K562 (cell line): ENCODE results near the gene ACAP2. TPM values are rescaled to one million over a fixed set of nuclear protein-coding genes. Genes with fewer than 3 reads are reported as not detected.
A peak's percentile ranks its signal among the peaks of the same experiment; 100 is the strongest.

ENCODE experiments used
- CAMTA2 ChIP-seq: fragments of 250-450 bp; sonication (Bioruptor Pico); conservative IDR thresholded peaks from 2 replicates; pipeline ENCODE4 v1.5.1; 2022
- CC2D1A ChIP-seq: fragments of 450-650 bp; IDR thresholded peaks from 2 replicates; pipeline ENCODE4 v1.6.1; 2017; ENCODE audit warnings: mild to moderate bottlenecking
- CREM ChIP-seq: IDR thresholded peaks from 2 replicates; pipeline ENCODE4 v1.6.1; 2014; ENCODE audit warnings: antibody characterized with exemption, low read depth
- CTBP1 ChIP-seq: fragments of 450-650 bp; IDR thresholded peaks from 2 replicates; pipeline ENCODE4 v1.6.1; 2016; ENCODE audit warnings: borderline replicate concordance
- ETV5 ChIP-seq: sonication (generic); formaldehyde crosslinking; IDR thresholded peaks from 2 replicates; pipeline ENCODE4 v1.4.0; 2020; ENCODE audit warnings: low read depth, mild to moderate bottlenecking, missing genetic modification reagents
- EZH2 ChIP-seq: IDR thresholded peaks from 2 replicates; pipeline ENCODE4 v1.6.1; 2012; ENCODE audit warnings: low read depth, mild to moderate bottlenecking, inconsistent platforms, low read length, borderline replicate concordance
- GABPB1 ChIP-seq: sonication (generic); formaldehyde crosslinking; IDR thresholded peaks from 2 replicates; pipeline ENCODE4 v1.8.0; 2022; ENCODE audit warnings: mild to moderate bottlenecking, missing genetic modification reagents
- HMG20A ChIP-seq: fragments of 450-650 bp; formaldehyde crosslinking; conservative IDR thresholded peaks from 2 replicates; pipeline ENCODE4 v1.4.0; 2020; ENCODE audit warnings: mild to moderate bottlenecking, mixed read lengths
- KLF10 ChIP-seq: fragments of 250-450 bp; sonication (Bioruptor Pico); IDR thresholded peaks from 2 replicates; pipeline ENCODE4 v1.6.1; 2021; ENCODE audit warnings: matching md5 sums
- NEUROD1 ChIP-seq: fragments of 150-350 bp; IDR thresholded peaks from 2 replicates; pipeline ENCODE4 v1.6.1; 2014; ENCODE audit warnings: borderline replicate concordance, low read length, low read depth; ENCODE audit not compliant: partially characterized antibody
- NR2C2 ChIP-seq, 2 experiments: fragments of 200-800 bp in 1 of 2; sonication (Bioruptor generic) in 1 of 2; sonication (generic) in 1 of 2; formaldehyde crosslinking in 1 of 2; IDR thresholded peaks; 2 replicates each; pipeline versions ENCODE4 v1.6.1 to v1.8.0; 2016 to 2022; ENCODE audit warnings: mild to moderate bottlenecking in 1 of 2, missing compliant biosample characterization in 1 of 2, missing genetic modification characterization in 1 of 2, missing genetic modification reagents in 1 of 2
- POLR3A ChIP-seq: IDR thresholded peaks from 2 replicates; pipeline ENCODE4 v1.6.1; 2011; ENCODE audit warnings: borderline replicate concordance, mild to moderate bottlenecking, moderate library complexity; ENCODE audit not compliant: insufficient read length, insufficient read depth; ENCODE audit errors: extremely low read depth
- PPARD ChIP-seq: fragments of 250-450 bp; sonication (Bioruptor Pico); IDR thresholded peaks from 2 replicates; pipeline ENCODE4 v1.8.0; 2022; ENCODE audit warnings: inconsistent platforms, mild to moderate bottlenecking, moderate library complexity
- RBFOX2 ChIP-seq: fragments of 200-400 bp; formaldehyde crosslinking; IDR thresholded peaks from 2 replicates; pipeline ENCODE4 v1.6.1; 2017; ENCODE audit warnings: low read depth, mild to moderate bottlenecking, low read length, moderate library complexity
- SP1 ChIP-seq: sonication (generic); formaldehyde crosslinking; IDR thresholded peaks from 2 replicates; pipeline ENCODE4 v1.8.1; 2022; ENCODE audit warnings: mild to moderate bottlenecking, missing genetic modification reagents
- SRSF7 ChIP-seq: fragments of 200-400 bp; formaldehyde crosslinking; optimal IDR thresholded peaks from 2 replicates; pipeline ENCODE3; 2017; ENCODE audit warnings: mild to moderate bottlenecking, low read depth, low read length
- STAG1 ChIP-seq: sonication (generic); formaldehyde crosslinking; IDR thresholded peaks from 2 replicates; pipeline ENCODE4 v1.5.0; 2020; ENCODE audit warnings: missing genetic modification reagents, borderline replicate concordance
- TFAM ChIP-seq: fragments of 250-450 bp; sonication (Bioruptor Pico); conservative IDR thresholded peaks from 2 replicates; pipeline ENCODE4 v1.5.0; 2021; ENCODE audit warnings: mild to moderate bottlenecking, moderate library complexity
- ZNF134 ChIP-seq: fragments of 250-450 bp; sonication (Bioruptor Pico); conservative IDR thresholded peaks from 2 replicates; pipeline ENCODE4 v1.4.0; 2020
- polyA plus RNA-seq, 8 experiments: library from polyadenylated mRNA; depleted of rRNA in 4 of 8; stranded (reverse) in 5 of 8; unstranded in 3 of 8; fragments of >200 nt; fragmentation: Nextera tagmentation in 2 of 8; fragmentation: Illumina TruSeq in 1 of 8; extraction: Ambion mirVana in 2 of 8; extraction: Trizol in 1 of 8; gene quantifications; 2 replicates each; pipeline versions ENCODE4 v1.2.1 to v1.2.3, GENCODE V29; 2011 to 2014; ENCODE audit warnings: inconsistent platforms in 1 of 8, missing spikeins in 1 of 8
- total RNA-seq, 7 experiments: library from RNA; depleted of rRNA in 6 of 7; stranded (reverse); fragments of >200 nt in 6 of 7; fragmentation: Illumina TruSeq in 2 of 7; extraction: Trizol in 2 of 7; gene quantifications; 2 replicates each; pipeline versions ENCODE4 v1.2.1 to v1.2.3, GENCODE V29; 2011 to 2021; ENCODE audit warnings: low replicate concordance in 1 of 7
- TF ChIP-seq, protein P1 (sequence below), 2 experiments: IDR thresholded peaks; 2 replicates each; pipeline ENCODE4 v1.6.1; 2011; ENCODE audit warnings: borderline replicate concordance in 1 of 2, control low read depth in 1 of 2, low read depth in 1 of 2, low read length in 1 of 2, mild to moderate bottlenecking in 1 of 2, mixed read lengths in 1 of 2, moderate library complexity in 1 of 2; ENCODE audit not compliant: insufficient read depth in 1 of 2, insufficient read length in 1 of 2, poor library complexity in 1 of 2, severe bottlenecking in 1 of 2; ENCODE audit errors: extremely low read depth in 1 of 2
- TF ChIP-seq, protein P2 (sequence below): fragments of 250-450 bp; sonication (Bioruptor Pico); IDR thresholded peaks from 2 replicates; pipeline ENCODE4 v1.8.0; 2022; ENCODE audit warnings: moderate library complexity, mild to moderate bottlenecking, inconsistent platforms
- TF ChIP-seq, protein P3 (sequence below), 2 experiments: fragments of 450-650 bp in 1 of 2; IDR thresholded peaks; 2 replicates each; pipeline ENCODE4 v1.6.1; 2011 to 2017; ENCODE audit warnings: low read depth in 2 of 2, antibody characterized with exemption in 1 of 2, borderline replicate concordance in 1 of 2, low read length in 1 of 2, mild to moderate bottlenecking in 1 of 2, mixed read lengths in 1 of 2; ENCODE audit not compliant: control insufficient read depth in 1 of 2

Gene ACAP2
- total and polyA plus RNA-seq, 9 of the 15 experiments (the other 6 are each of a cell fraction or from before 2014, with no cell fraction given), result 10.6 to 52.7 (median 34.4) TPM

DNA sequence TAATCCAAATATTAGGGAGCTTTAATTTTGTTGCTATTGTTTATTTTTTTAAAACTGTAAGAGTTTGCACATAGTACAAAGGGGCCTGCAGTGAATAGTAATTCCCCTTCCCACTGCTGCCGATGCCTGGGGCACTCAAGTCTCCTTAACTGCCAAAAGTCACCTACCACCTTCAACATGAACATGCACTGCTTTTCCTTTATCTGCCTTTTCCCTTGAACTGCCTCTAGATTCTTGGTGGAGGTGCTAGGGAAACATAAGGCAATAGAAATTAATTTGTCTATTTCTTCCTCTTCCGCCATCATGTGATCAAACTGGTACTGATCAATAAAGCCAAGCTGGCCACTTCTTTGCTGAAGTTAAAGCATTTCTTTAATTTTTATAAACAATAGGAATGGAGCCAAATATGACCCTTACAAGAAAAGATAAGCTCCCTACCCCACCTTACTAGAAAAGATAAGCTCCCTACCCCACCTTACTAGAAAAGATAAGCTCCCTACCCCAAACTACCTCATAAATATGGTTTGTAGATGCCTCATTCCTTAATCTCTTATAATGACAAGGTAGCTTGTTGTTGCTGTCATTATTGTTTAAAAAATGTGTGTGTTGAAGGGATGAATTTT is 17.4 kb upstream of the ACAP2 start (continued):
- TF ChIP-seq NEUROD1, result no peak
- no peak for TF ChIP-seq EZH2
- no peak for TF ChIP-seq ZNF134 (CRISPR knock-in tag)
- no peak for TF ChIP-seq STAG1
- TF ChIP-seq, protein P1, sequence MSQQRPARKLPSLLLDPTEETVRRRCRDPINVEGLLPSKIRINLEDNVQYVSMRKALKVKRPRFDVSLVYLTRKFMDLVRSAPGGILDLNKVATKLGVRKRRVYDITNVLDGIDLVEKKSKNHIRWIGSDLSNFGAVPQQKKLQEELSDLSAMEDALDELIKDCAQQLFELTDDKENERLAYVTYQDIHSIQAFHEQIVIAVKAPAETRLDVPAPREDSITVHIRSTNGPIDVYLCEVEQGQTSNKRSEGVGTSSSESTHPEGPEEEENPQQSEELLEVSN (IDR thresholded peaks at IDR 0.05; ENCODE audit: borderline replicate concordance in 1 of 2, extremely low read depth in 1 of 2, insufficient read depth in 1 of 2, insufficient read length in 1 of 2, low read depth in 1 of 2, low read length in 1 of 2, poor library complexity in 1 of 2, severe bottlenecking in 1 of 2), result no peak
- no peak for TF ChIP-seq SRSF7
- no peak for TF ChIP-seq HMG20A (CRISPR knock-in tag)
- TF ChIP-seq NR2C2 (CRISPR knock-in tag; IDR thresholded peaks at IDR 0.05), result no peak
- TF ChIP-seq NR2C2 (tag; IDR thresholded peaks at IDR 0.05), result no peak
- no peak for TF ChIP-seq GABPB1 (CRISPR knock-in tag)
- TF ChIP-seq PPARD (CRISPR knock-in tag), result no peak
- peak; percentile 33; the same call in 1 of the 2 replicates for TF ChIP-seq CC2D1A
- no peak for TF ChIP-seq ETV5
- no peak for TF ChIP-seq KLF10 (CRISPR knock-in tag)
- no peak for TF ChIP-seq CREM
- TF ChIP-seq, protein P2, sequence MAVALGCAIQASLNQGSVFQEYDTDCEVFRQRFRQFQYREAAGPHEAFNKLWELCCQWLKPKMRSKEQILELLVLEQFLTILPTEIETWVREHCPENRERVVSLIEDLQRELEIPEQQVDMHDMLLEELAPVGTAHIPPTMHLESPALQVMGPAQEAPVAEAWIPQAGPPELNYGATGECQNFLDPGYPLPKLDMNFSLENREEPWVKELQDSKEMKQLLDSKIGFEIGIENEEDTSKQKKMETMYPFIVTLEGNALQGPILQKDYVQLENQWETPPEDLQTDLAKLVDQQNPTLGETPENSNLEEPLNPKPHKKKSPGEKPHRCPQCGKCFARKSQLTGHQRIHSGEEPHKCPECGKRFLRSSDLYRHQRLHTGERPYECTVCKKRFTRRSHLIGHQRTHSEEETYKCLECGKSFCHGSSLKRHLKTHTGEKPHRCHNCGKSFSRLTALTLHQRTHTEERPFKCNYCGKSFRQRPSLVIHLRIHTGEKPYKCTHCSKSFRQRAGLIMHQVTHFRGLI (CRISPR knock-in tag), result no peak
- no peak for TF ChIP-seq POLR3A
- TF ChIP-seq TFAM (CRISPR knock-in tag), result no peak
- TF ChIP-seq, protein P3, sequence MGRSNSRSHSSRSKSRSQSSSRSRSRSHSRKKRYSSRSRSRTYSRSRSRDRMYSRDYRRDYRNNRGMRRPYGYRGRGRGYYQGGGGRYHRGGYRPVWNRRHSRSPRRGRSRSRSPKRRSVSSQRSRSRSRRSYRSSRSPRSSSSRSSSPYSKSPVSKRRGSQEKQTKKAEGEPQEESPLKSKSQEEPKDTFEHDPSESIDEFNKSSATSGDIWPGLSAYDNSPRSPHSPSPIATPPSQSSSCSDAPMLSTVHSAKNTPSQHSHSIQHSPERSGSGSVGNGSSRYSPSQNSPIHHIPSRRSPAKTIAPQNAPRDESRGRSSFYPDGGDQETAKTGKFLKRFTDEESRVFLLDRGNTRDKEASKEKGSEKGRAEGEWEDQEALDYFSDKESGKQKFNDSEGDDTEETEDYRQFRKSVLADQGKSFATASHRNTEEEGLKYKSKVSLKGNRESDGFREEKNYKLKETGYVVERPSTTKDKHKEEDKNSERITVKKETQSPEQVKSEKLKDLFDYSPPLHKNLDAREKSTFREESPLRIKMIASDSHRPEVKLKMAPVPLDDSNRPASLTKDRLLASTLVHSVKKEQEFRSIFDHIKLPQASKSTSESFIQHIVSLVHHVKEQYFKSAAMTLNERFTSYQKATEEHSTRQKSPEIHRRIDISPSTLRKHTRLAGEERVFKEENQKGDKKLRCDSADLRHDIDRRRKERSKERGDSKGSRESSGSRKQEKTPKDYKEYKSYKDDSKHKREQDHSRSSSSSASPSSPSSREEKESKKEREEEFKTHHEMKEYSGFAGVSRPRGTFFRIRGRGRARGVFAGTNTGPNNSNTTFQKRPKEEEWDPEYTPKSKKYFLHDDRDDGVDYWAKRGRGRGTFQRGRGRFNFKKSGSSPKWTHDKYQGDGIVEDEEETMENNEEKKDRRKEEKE (IDR thresholded peaks at IDR 0.05; ENCODE audit: borderline replicate concordance in 1 of 2, control insufficient read depth in 1 of 2, low read depth in 2 of 2, low read length in 1 of 2), result no peak
- no peak for TF ChIP-seq SP1 (CRISPR knock-in tag)
- no peak for TF ChIP-seq RBFOX2
- TF ChIP-seq CTBP1, result peak; percentile 31; the same call in 1 of the 2 replicates
- no peak for TF ChIP-seq CAMTA2
